ENCODE data around the gene ABCC11.

The ABCC11 gene

DNA sequence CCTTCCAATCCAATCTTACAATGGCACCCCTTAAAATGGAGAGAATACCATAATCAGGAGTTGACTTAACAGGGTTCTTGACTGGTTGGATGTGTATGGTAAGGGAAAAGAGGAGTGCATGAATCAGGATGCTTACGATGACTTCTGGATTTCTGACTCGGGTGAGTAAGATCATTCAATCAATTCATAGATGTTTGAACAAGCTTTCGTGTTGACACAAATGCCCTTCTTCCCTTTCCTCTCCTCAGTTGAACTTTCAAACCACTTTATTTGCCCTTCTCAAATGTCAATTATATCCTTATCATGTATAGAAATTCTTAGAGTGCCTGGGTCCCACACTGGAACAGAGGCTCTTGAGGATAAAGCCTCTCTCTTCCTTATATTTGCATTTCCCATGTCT, 117.4 kb downstream of the ABCC11 start:
- no peaks in the 10 kb centered on the region for H3K9me3 Mint-ChIP-seq
- no peaks in the 10 kb centered on the region for H3K36me3 Mint-ChIP-seq (ENCODE audit: low read depth)
- no peak overlapping the region for H3K4me3 Mint-ChIP-seq
- peaks cover 3% of the 10 kb centered on the region for H3K27me3 Mint-ChIP-seq (ENCODE audit: low read depth)
- no peak overlapping the region for H3K27ac Mint-ChIP-seq
- H3K4me1 Mint-ChIP-seq (ENCODE audit: low read depth), result peaks cover 2% of the 10 kb centered on the region

DNA sequence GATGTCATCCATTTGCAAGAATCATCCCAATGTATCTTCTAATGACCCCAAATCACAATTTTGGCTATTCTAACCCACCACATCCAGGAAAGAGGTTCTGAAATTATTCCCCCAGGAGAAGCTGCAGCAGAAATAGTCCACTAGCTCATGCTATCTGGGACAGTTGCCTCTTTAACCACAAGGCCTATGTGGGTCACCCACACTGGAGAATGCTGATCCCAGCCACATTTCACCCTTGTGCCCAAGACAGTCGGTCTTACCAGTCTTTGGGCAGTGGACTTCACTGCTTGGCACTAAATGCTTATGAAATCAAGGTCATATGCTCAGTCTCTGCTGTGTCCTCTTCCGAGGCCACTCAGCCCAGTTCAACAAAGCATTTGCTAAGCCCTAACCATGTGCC, 118.6 kb downstream of the ABCC11 start:
- no peaks in the 10 kb centered on the region for H3K36me3 Mint-ChIP-seq (ENCODE audit: low read depth)
- peaks cover 5% of the 10 kb centered on the region for H3K4me1 Mint-ChIP-seq (ENCODE audit: low read depth)

DNA sequence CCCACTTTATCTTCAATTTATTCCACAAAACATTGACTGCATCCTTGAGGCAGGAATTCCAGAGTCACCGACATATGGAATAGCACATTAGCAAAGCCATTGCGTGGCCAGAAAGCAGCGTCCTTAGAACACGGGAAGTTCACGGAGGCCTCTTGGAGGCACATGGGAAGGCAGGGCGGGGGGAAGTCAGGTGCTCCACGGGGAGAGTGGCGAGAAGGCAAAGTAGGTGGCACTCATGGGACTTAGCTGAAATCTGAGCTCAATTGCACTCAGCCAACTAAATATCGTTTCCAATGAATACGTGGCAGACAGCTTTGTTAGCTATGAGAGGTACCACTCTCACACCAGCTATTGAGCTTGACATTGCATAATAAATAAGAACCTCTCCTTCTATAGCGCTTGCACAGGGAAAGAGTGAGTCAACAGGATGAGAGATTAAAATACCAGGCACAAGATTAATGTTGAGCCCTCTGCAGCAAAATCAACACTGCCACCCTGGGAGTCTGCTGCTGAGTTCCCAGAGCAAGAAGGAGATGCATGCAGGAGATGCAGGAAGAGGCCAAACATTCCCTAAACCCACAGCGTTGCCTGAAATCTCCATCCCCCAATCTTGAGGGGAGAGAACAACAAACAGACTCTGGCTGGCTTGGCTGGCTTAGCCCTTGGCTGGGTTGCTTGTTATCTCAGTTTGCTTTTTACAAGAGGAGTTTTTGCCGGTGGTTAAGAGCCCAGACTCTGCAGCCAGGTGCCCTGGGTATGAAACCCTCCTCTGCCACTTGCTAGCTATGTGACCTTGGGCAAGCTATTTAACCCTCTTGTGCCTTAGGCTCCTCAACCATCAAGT, 120.3 kb downstream of the ABCC11 start:
- Mint-ChIP-seq H3K27ac (no peak overlapping the region), H3K4me3 (no peak overlapping the region), H3K4me1 (ENCODE audit: low read depth) (peaks cover 12% of the 10 kb centered on the region), H3K36me3 (ENCODE audit: low read depth) (no peaks in the 10 kb centered on the region), H3K27me3 (ENCODE audit: low read depth) (no peaks in the 10 kb centered on the region), H3K9me3 (no peaks in the 10 kb centered on the region)

More for the DNA sequence above, 118.6 kb downstream of the ABCC11 start:
- H3K27me3 Mint-ChIP-seq (ENCODE audit: low read depth), result peaks cover 3% of the 10 kb centered on the region
- H3K4me3 Mint-ChIP-seq, result no peak overlapping the region
- no peaks in the 10 kb centered on the region for H3K9me3 Mint-ChIP-seq
- H3K27ac Mint-ChIP-seq, result no peak overlapping the region

DNA sequence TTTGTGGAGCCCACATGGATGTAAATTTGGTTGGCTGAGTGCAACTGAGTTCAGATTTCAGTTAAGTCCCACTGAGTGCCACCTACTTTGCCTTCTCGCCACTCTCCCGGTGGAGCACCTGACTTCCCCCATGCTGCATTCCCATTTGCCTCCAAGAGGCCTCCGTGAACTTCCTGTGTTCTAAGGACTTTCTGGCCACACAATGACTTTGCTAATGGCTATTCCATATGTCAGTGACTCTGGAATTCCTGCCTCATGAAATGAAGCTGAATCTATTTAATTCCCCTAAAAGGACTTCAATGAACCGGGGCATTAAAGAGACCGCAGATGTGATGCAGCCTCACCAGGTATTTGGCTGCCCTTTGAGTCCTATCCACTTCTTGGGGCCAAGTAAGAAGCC, 121.5 kb downstream of the ABCC11 start:
- no peak overlapping the region for H3K4me3 Mint-ChIP-seq

DNA sequence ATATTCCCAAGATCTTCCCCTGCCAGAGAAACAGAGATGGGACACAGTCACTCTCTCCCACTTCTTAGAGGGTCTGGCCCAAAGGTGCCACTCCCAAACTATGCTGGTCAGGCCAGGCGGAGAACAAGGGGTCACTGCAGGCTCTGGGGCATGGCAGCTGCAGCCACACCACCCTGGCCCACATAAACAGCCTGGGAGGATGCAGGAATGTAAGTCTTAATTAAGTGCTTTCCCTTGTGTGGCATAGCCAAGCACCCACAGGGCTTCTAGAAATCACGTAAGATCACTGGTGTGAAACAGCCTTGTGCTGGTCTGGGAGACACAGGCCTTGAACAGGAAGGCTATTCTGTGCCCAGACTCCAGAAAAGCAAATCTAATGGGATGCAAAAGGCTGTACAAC, 123.1 kb downstream of the ABCC11 start:
- no peaks in the 10 kb centered on the region for H3K27me3 Mint-ChIP-seq (ENCODE audit: low read depth)
- peaks cover 12% of the 10 kb centered on the region for H3K4me1 Mint-ChIP-seq (ENCODE audit: low read depth)
- H3K9me3 Mint-ChIP-seq, result no peaks in the 10 kb centered on the region
- no peaks in the 10 kb centered on the region for H3K36me3 Mint-ChIP-seq (ENCODE audit: low read depth)
- H3K27ac Mint-ChIP-seq, result no peak overlapping the region
- H3K4me3 Mint-ChIP-seq, result no peak overlapping the region

More for the DNA sequence above, 121.5 kb downstream of the ABCC11 start:
- Mint-ChIP-seq H3K9me3 (no peaks in the 10 kb centered on the region), H3K27ac (no peak overlapping the region), H3K27me3 (ENCODE audit: low read depth) (no peaks in the 10 kb centered on the region), H3K36me3 (ENCODE audit: low read depth) (no peaks in the 10 kb centered on the region), H3K4me1 (ENCODE audit: low read depth) (peaks cover 12% of the 10 kb centered on the region)

DNA sequence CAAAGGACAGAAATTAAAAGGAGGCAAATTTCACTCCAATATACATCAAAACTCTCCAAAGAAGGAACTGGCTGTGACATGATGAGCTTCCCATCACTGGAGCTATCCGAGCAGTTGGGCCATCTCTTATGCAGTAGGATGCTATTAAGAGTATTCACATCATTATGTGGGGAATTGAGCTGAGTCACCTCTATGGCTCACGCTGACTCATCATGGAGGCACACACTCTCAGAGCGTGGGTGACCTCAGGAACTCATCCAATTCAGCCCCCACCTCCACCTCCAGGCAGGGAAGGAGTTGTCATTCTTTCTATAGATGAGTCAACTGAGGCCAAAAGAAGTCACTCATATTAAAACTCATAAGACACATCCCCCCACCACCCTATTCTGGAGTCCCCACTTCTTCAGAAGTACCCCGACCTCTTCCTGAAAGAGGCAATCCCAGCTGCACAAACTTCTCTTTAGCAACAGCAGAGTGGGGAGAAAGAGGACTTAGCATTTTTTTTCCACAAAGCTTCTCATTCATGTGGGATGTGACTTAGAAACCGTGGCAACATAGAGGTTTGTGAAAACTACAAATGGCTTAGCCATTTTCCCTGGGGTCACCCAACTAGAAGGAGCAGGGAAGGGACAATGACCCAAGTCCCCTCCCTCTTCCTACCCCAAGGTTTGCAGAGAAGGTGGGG, 124.1 kb downstream of the ABCC11 start:
- Mint-ChIP-seq H3K27ac (no peak overlapping the region), H3K4me3 (no peak overlapping the region), H3K27me3 (ENCODE audit: low read depth) (no peaks in the 10 kb centered on the region), H3K36me3 (ENCODE audit: low read depth) (no peaks in the 10 kb centered on the region), H3K4me1 (ENCODE audit: low read depth) (peaks cover 14% of the 10 kb centered on the region), H3K9me3 (no peaks in the 10 kb centered on the region)

DNA sequence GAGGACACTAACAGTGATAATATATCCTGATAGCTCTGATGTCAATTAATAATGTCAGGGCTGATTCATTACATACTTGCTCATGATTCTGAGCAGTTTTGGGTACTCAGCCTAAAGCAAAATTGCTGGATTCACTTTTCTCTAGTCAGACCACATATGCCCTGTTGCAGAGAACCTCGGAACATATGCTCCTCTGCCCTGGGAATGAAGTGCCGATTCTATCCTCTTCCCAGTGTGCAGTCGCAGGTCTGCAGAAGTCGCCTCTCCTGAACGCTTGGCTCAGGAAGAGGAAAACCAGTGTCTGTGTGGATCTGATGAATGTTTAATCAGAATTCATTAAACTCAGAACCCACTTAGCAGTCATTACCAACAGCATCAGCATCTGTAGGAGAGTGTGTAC, 126.1 kb downstream of the ABCC11 start:
- Mint-ChIP-seq H3K27me3 (ENCODE audit: low read depth) (no peaks in the 10 kb centered on the region), H3K4me3 (no peak overlapping the region), H3K4me1 (ENCODE audit: low read depth) (peaks cover 12% of the 10 kb centered on the region), H3K9me3 (no peaks in the 10 kb centered on the region), H3K27ac (no peak overlapping the region), H3K36me3 (ENCODE audit: low read depth) (no peaks in the 10 kb centered on the region)

DNA sequence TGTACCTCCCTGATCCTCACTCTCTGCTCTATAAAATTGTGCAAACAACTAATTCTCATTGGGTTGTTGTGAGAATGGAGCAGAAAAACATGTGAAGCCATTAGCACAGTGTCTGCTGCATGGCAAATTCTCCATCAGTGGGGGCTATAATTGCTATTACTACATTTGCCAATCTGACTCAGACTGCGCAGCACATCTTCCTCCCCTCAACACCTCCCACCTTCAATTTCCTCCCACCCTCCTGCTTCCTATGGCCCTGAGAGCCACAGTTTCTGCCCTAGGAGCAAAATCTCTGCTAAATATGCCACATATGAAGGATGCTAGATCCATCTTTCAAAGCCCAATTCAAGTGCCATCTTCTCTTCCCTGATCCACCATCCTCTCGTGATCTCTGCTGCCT, 128.5 kb downstream of the ABCC11 start:
- Mint-ChIP-seq H3K27ac (no peak overlapping the region), H3K4me3 (no peak overlapping the region), H3K36me3 (ENCODE audit: low read depth) (no peaks in the 10 kb centered on the region), H3K27me3 (ENCODE audit: low read depth) (no peaks in the 10 kb centered on the region), H3K4me1 (ENCODE audit: low read depth) (peaks cover 9% of the 10 kb centered on the region), H3K9me3 (no peaks in the 10 kb centered on the region)

DNA sequence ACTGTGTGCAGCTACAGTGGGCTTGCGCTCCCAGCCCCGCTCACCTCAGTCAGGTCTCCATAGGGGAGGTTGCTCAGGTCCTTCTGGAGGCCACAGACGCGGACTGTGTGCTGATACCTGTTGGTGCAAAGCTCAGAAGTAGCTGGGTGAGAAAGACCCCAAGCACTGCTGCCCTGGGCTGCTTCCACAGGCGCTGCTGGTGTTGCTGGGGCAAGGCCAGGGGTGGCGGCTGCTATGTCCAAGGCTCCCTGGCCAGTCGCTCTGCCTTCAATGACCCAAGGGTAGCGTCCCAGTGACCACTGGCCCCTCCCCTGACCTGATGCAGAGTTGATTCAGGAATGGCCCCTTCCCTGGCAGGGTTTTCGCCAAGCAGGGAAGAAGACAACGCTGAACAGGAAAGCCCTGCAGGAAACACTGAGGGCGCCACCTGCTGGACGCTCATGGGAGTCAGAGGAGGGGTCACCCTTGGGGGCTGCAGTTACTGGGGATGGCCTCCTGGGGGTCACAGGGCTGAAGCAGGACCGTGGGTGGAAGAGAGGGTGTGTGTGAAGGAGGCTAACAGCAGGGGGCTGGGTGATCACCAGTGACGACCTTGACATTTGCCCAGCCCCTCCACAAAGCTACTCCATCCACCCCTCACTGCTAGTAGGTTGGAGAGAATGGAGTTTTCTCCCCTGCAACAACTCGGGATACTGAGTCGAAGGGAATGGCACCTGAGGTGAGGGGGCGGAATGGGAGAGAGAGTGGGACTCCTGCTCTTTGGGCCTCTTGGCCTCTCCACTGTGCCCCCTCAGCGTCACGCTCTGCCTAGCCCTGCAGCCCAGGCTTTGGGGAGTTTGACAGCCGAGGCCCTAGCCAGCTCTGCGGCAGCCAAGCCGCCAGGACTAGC, 129.9 kb downstream of the ABCC11 start:
- H3K4me3 Mint-ChIP-seq, result no peak overlapping the region
- H3K27ac Mint-ChIP-seq, result no peak overlapping the region
- peaks cover 2% of the 10 kb centered on the region for H3K4me1 Mint-ChIP-seq (ENCODE audit: low read depth)
- H3K27me3 Mint-ChIP-seq (ENCODE audit: low read depth), result no peaks in the 10 kb centered on the region
- H3K36me3 Mint-ChIP-seq (ENCODE audit: low read depth), result no peaks in the 10 kb centered on the region
- no peaks in the 10 kb centered on the region for H3K9me3 Mint-ChIP-seq

All from T-helper 1 cell treated with Interleukin-12 subunit alpha and Interleukin-12 subunit beta and Interleukin-4 antibody, amounts not matched to agents 30 μg/mL and 1 μg/mL, for 36 hours (primary cell).